BJ (cell line): ENCODE measurements around the gene SOX6. TPM values are rescaled to one million over a fixed set of nuclear protein-coding genes. Genes with fewer than 3 reads are reported as not detected.

Experiments used
- CTCF ChIA-PET: fragments of 350-600 bp; formaldehyde crosslinking; extraction: SDS; loops from one replicate; lab custom pipeline; 2021; ENCODE audit warnings: antibody characterized with exemption, inconsistent platforms; lab: Yijun Ruan, JAX
- POLR2A ChIA-PET: fragments of 300-600 bp; sonication (Branson Sonifier 250); formaldehyde crosslinking; extraction: SDS; loops from one replicate; lab custom pipeline; 2021; ENCODE audit warnings: antibody characterized with exemption; lab: Charles Lee
- DNase-seq: peaks from one replicate; pipeline ENCODE4 v3.0.0-alpha.2; 2011; ENCODE audit warnings: low read depth
- H3K27me3 ChIP-seq: 2 replicates; pipeline ENCODE4 v1.6.0; 2011; ENCODE audit warnings: low read length; ENCODE audit not compliant: control insufficient read depth, insufficient read depth
- H3K36me3 ChIP-seq: 2 replicates; pipeline ENCODE4 v1.5.1; 2011; ENCODE audit warnings: low read length; ENCODE audit not compliant: control insufficient read depth, insufficient read depth
- H3K4me3 ChIP-seq: 2 replicates; pipeline ENCODE4 v1.5.1; 2011; ENCODE audit warnings: low read depth, mild to moderate bottlenecking, control low read depth, low read length
- polyA plus RNA-seq: library from polyadenylated mRNA; depleted of rRNA; stranded (reverse); fragments of >200 nt; gene quantifications from 2 replicates; pipeline ENCODE4 v1.2.3, GENCODE V29; 2011
- TF ChIP-seq, protein P1 (sequence below): IDR thresholded peaks from 2 replicates; pipeline ENCODE4 v1.5.1; 2011; ENCODE audit warnings: low read depth, mild to moderate bottlenecking, control low read depth, inconsistent platforms, low read length, moderate library complexity; ENCODE audit not compliant: insufficient read depth

The SOX6 gene
- polyA plus RNA-seq, 1 experiment: 1.9 TPM

DNA sequence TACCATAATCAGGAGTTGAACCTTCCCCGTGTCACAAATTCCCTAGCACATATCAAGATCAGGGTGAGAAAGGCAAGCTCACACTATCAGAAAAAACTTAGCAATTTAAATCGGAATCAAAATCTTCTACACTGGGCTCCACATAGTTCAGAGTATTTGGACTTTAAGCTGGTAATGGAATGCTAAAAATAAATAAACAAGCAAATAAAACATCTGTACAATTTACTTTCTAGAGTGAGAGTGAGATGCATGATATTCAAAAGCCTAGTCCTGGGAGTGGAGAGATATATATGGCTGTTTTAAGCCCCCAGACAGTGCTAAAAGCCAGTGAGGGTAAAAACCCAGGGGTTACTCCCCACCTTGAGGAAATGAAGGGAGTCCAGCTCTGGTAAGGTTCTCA lies 380.6 kb downstream of the SOX6 start:
- H3K4me3 ChIP-seq: no peak overlapping the region
- ChIA-PET POLR2A (no interaction called here), CTCF (interaction anchor here (1.7 to 2.4 kb wide), 2 partner anchors 13 to 35 kb away, joined by 4 to 13 read pairs; no protein-coding TSS in a partner anchor)
- no peak for DNase-seq
- H3K36me3 ChIP-seq: no peaks in the 10 kb centered on the region
- no peaks in the 10 kb centered on the region for H3K27me3 ChIP-seq
- TF ChIP-seq, protein P1, sequence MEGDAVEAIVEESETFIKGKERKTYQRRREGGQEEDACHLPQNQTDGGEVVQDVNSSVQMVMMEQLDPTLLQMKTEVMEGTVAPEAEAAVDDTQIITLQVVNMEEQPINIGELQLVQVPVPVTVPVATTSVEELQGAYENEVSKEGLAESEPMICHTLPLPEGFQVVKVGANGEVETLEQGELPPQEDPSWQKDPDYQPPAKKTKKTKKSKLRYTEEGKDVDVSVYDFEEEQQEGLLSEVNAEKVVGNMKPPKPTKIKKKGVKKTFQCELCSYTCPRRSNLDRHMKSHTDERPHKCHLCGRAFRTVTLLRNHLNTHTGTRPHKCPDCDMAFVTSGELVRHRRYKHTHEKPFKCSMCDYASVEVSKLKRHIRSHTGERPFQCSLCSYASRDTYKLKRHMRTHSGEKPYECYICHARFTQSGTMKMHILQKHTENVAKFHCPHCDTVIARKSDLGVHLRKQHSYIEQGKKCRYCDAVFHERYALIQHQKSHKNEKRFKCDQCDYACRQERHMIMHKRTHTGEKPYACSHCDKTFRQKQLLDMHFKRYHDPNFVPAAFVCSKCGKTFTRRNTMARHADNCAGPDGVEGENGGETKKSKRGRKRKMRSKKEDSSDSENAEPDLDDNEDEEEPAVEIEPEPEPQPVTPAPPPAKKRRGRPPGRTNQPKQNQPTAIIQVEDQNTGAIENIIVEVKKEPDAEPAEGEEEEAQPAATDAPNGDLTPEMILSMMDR: no peak

DNA sequence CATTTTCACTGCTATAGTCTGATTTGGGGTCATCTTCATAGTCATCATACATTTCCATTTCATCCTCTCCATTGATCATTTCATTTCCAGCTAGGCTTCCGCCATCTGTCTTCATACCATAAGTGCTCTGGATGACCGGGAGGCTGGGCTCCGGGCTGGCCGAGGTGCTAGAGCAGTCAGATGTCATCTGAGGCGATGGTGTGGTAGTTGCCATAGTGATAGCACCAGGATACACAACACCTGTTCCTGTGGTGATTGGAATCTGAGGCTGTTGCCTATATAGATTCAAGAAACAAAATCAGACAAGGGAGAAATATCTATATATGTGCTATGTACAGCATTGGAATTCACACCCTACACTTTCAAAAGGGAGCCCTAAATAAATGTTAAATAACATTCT lies 383.5 kb downstream of the SOX6 start:
- no peaks in the 10 kb centered on the region for H3K27me3 ChIP-seq
- ChIA-PET POLR2A (no interaction called here), CTCF (no interaction called here)
- no peak overlapping the region for H3K4me3 ChIP-seq
- H3K36me3 ChIP-seq: no peaks in the 10 kb centered on the region
- TF ChIP-seq, protein P1: no peak
- no peak for DNase-seq

DNA sequence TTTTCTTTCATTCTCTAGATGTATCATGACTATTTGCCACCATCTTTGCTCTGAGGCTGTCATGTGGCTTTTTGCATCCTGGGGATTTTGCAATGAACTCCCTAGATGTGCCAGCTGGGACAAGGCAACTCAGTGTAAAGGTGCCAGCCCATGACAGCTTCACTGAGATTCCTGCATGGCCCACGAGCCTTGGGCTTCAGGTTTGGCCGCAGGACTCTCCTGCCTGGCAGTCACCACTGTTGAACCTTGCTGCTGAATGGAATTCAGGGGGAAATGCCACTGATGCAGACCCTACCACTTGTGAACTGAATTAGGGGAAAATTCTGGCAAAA lies 385.2 kb downstream of the SOX6 start:
- Histone ChIP-seq H3K4me3 (no peak overlapping the region), H3K27me3 (no peaks in the 10 kb centered on the region), H3K36me3 (no peaks in the 10 kb centered on the region)
- TF ChIP-seq, protein P1: no peak
- CTCF ChIA-PET: interaction anchor here (1.3 kb wide), 1 partner anchor 17 kb away, joined by 4 read pairs; no protein-coding TSS in a partner anchor
- POLR2A ChIA-PET: no interaction called here
- DNase-seq: no peak

DNA sequence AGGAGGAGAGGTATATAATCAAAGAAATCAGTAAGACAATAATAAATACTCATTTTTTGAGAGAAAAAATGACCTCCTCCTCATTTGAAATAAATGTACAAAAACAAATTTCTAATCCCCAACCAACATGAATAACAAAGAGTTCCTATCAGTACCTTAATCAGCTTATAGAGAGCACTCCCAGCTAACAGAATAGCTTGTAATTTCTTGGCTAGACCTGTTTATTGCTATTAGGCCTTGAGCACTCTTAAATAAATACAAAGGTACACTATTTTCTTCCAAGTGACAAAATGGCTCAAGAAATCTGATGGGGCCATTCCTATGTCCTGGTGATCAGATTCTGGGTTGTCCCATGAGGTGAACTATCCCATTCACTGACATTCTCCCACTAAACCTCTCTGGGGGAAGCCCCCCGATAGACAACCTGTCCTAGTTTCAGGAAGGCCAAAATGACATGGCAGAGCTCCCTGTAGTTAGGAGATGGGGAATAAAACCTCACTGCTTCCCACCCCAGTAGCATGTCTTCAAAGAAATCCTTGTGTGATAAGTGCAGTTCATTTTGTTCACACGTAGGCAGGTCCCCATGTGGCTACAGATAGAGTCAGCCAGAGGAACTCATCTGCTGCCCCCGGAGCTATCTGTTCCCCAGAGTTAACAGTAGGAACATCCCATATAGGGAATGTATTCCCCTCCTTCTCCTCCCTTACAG lies 385.7 kb downstream of the SOX6 start:
- TF ChIP-seq, protein P1: no peak
- ChIA-PET CTCF (interaction anchor here (1.3 kb wide), 1 partner anchor 18 kb away, joined by 4 read pairs; no protein-coding TSS in a partner anchor), POLR2A (no interaction called here)

DNA sequence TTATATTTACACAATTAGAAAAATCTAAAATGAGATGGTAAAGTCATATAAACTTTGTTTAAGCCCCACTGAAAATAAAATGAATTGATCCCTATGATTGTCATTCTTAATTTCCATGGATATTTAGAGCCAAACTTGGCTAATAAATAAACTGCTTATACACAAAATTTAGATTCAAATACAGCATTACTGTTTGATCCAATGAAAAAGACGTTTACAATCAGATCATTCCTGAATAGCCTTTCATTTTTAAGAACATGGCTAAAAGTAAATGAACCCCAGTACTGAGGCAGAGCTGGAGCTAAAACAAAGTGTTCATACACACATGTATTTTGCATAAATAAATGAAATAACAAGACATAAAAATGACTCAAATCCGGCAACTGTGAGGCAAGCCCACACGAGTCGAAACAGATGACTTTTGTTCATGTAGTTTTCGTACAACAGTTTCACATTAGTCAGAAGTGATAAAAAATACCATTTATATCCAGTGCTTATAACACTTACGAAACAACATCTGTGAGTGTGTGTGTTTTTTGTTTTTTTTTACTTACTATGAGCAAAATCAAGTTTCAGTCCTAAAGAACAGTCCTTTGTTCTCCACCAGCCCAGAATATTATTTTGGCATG lies 386.5 kb downstream of the SOX6 start:
- TF ChIP-seq, protein P1: no peak
- ChIA-PET CTCF (no interaction called here), POLR2A (no interaction called here)
- Histone ChIP-seq H3K27me3 (no peaks in the 10 kb centered on the region), H3K36me3 (no peaks in the 10 kb centered on the region), H3K4me3 (peak overlapping the region; percentile 7; the same call in 1 of the 2 replicates)
- DNase-seq: peak; percentile 78

More for the DNA sequence above, 385.7 kb downstream of the SOX6 start:
- Histone ChIP-seq H3K4me3 (no peak overlapping the region), H3K27me3 (no peaks in the 10 kb centered on the region), H3K36me3 (no peaks in the 10 kb centered on the region)
- no peak for DNase-seq
